Type B pancreatic cell (in vitro differentiated cells): ENCODE results near the gene AKAP7. TPM values are rescaled to one million over a fixed set of nuclear protein-coding genes. Genes with fewer than 3 reads are reported as not detected.
A peak's percentile ranks its signal among the peaks of the same experiment; 100 is the strongest.

Source experiments
- DNase-seq: peaks from one replicate; pipeline ENCODE4 v3.0.0; 2021; ENCODE audit warnings: mixed read lengths; ENCODE audit not compliant: unreplicated experiment; ENCODE audit errors: extremely low spot score
- H3K27ac Mint-ChIP-seq: 2 replicates; pipeline ENCODE4 v1.8.0; 2021; ENCODE audit warnings: mild to moderate bottlenecking, mixed read lengths
- H3K27me3 Mint-ChIP-seq: 2 replicates; pipeline ENCODE4 v1.8.0; 2021; ENCODE audit warnings: mixed read lengths
- H3K36me3 Mint-ChIP-seq: 2 replicates; pipeline ENCODE4 v1.8.0; 2021; ENCODE audit warnings: mixed read lengths
- H3K4me1 Mint-ChIP-seq: one replicate; pipeline ENCODE4 v1.8.0; 2021; ENCODE audit warnings: mixed read lengths; ENCODE audit not compliant: unreplicated experiment
- H3K4me3 Mint-ChIP-seq: 2 replicates; pipeline ENCODE4 v1.8.0; 2021; ENCODE audit warnings: mild to moderate bottlenecking, mixed read lengths
- H3K9me3 Mint-ChIP-seq: 2 replicates; pipeline ENCODE4 v1.8.0; 2021; ENCODE audit warnings: mixed read lengths
- CTCF ChIP-seq: fragments of 200-600 bp; sonication (generic); conservative IDR thresholded peaks from 2 replicates; pipeline ENCODE4 v1.5.0; 2021; ENCODE audit warnings: antibody characterized with exemption, mild to moderate bottlenecking
- total RNA-seq: library from RNA; stranded (reverse); gene quantifications from 2 replicates; pipeline ENCODE4 v1.2.1, GENCODE V29; 2021; ENCODE audit warnings: low replicate concordance

Gene AKAP7
- total RNA-seq, 1 donor from 2014 or later: 7.2 TPM

- no peak for TF ChIP-seq CTCF
- H3K4me3 Mint-ChIP-seq: no peak overlapping the region
- H3K4me1 Mint-ChIP-seq: peaks cover 11% of the 10 kb centered on the region
- H3K27me3 Mint-ChIP-seq: no peaks in the 10 kb centered on the region
- peaks cover 8% of the 10 kb centered on the region for H3K36me3 Mint-ChIP-seq
- H3K9me3 Mint-ChIP-seq: no peaks in the 10 kb centered on the region
- H3K27ac Mint-ChIP-seq: no peak overlapping the region
- DNase-seq: no peak
Measured at GRCh38 chr6:131277591-131277990, 142.3 kb downstream of the AKAP7 start.

GRCh38 chr6:131281471-131282270 lies 146.4 kb downstream of the AKAP7 start:
- Mint-ChIP-seq H3K27ac (peak overlapping the region; percentile 79), H3K36me3 (no peaks in the 10 kb centered on the region), H3K27me3 (no peaks in the 10 kb centered on the region), H3K4me1 (peaks cover 11% of the 10 kb centered on the region), H3K4me3 (peak overlapping the region; percentile 65), H3K9me3 (no peaks in the 10 kb centered on the region)
- no peak for TF ChIP-seq CTCF
- DNase-seq: no peak

- peaks cover 11% of the 10 kb centered on the region for H3K4me1 Mint-ChIP-seq
- no peak overlapping the region for H3K27ac Mint-ChIP-seq
- no peaks in the 10 kb centered on the region for H3K9me3 Mint-ChIP-seq
- no peak for DNase-seq
- no peaks in the 10 kb centered on the region for H3K27me3 Mint-ChIP-seq
- no peak overlapping the region for H3K4me3 Mint-ChIP-seq
- TF ChIP-seq CTCF: no peak
- H3K36me3 Mint-ChIP-seq: no peaks in the 10 kb centered on the region
Measured at GRCh38 chr6:131282365-131282764, 147.1 kb downstream of the AKAP7 start.

- no peaks in the 10 kb centered on the region for H3K36me3 Mint-ChIP-seq
- no peaks in the 10 kb centered on the region for H3K27me3 Mint-ChIP-seq
- H3K4me3 Mint-ChIP-seq: no peak overlapping the region
- DNase-seq: no peak
- H3K4me1 Mint-ChIP-seq: peaks cover 11% of the 10 kb centered on the region
- no peaks in the 10 kb centered on the region for H3K9me3 Mint-ChIP-seq
- H3K27ac Mint-ChIP-seq: no peak overlapping the region
- no peak for TF ChIP-seq CTCF
Measured at GRCh38 chr6:131283466-131284175, 148.4 kb downstream of the AKAP7 start.

- H3K27ac Mint-ChIP-seq: no peak overlapping the region
- H3K4me3 Mint-ChIP-seq: no peak overlapping the region
- H3K36me3 Mint-ChIP-seq: no peaks in the 10 kb centered on the region
- H3K9me3 Mint-ChIP-seq: no peaks in the 10 kb centered on the region
- no peaks in the 10 kb centered on the region for H3K27me3 Mint-ChIP-seq
- no peak for TF ChIP-seq CTCF
- peaks cover 11% of the 10 kb centered on the region for H3K4me1 Mint-ChIP-seq
- no peak for DNase-seq
Measured at GRCh38 chr6:131285548-131285947, 150.3 kb downstream of the AKAP7 start.
